ENCODE results near the gene CSNK1D.

The CSNK1D gene

DNA sequence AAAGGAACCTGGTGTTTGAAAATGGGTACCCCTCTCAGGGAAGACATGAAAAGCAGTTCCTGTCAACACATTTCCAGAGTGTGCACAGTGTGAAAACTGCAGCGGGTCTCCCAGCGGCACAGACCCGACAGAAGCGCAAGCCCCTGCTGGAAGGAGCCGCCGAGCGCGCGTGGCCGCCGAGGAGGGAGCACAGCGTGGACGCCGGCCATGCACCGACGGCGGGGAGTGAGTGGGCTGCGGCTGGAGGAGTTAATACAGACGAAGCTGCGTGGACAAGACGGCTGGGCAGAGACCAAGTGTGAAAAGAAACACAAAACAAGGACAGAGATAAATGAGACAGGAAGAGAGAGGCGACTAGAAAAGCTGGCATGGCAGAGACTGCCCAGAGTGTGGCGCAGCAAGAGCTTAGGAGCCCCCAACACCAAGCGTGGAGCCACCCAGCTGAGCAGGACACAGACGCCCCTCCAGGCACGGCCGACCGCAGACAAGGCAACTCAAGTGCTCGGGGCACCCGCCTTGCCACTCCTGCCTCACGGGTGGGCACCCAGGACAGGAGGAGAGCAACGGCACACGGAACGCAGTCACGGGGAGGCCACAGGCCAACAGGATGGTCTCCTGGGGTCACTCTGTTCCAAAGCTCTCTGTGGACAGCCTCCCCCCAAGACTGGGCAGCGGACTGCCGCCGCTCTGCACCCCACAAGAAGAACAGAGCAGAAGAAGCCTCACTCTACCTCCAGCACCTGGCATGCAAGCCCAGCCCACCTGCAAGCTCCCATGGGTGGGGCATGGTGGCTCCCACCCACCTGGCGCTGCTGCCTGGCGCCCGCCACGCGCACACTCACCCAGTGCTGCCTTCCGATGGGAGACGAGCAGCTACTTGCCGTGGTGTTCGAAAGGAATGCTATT lies 28.1 kb downstream of the CSNK1D start:
- TF ChIP-seq, protein P1, sequence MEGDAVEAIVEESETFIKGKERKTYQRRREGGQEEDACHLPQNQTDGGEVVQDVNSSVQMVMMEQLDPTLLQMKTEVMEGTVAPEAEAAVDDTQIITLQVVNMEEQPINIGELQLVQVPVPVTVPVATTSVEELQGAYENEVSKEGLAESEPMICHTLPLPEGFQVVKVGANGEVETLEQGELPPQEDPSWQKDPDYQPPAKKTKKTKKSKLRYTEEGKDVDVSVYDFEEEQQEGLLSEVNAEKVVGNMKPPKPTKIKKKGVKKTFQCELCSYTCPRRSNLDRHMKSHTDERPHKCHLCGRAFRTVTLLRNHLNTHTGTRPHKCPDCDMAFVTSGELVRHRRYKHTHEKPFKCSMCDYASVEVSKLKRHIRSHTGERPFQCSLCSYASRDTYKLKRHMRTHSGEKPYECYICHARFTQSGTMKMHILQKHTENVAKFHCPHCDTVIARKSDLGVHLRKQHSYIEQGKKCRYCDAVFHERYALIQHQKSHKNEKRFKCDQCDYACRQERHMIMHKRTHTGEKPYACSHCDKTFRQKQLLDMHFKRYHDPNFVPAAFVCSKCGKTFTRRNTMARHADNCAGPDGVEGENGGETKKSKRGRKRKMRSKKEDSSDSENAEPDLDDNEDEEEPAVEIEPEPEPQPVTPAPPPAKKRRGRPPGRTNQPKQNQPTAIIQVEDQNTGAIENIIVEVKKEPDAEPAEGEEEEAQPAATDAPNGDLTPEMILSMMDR (IDR thresholded peaks at IDR 0.05; ENCODE audit: low read depth, low read length), result no peak
- DNase-seq (ENCODE audit: low read depth, low spot score), result no peak
- in situ Hi-C loops (cut with HindIII; ENCODE audit: low sequenced_read_pairs), result no loop called here
- H3K4me3 ChIP-seq (ENCODE audit: low read depth, low read length), result no peak overlapping the region

DNA sequence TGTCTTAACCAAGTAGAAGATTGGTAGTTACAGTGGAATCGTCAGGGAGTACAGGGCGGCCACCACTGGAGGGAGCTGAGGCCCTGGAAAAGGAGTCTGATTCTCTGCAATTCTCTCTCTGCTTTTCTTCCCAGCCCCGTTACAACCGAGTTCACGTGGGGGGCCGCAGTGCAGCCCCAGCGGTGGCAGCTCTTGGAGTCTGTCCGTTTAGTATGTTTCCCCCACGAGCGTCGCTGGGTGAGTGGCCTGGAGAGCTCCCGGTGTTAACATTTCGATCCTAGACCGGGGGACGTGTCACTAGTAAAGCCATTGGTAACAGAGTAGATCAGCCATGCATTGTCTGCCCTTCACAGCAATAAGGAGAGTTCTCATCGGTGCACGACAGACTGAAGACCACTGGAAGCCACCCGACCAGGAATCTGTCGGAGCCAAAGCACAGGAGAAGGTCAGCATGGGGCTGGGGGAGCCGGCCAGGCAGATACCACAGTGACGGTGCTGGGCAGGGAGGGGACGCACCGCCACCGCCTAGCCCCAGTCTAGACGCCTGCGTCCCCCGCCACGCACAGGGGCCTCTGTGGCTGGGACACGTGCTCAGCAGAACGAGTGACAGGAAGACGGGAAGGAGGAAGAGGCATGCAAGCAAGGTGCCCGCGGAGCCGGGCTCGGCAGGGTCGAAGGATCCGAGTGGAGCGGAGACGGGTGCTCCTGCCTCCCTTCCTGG lies 28.9 kb downstream of the CSNK1D start:
- H3K4me3 ChIP-seq (ENCODE audit: low read depth, low read length), result no peak overlapping the region
- DNase-seq (ENCODE audit: low read depth, low spot score), result peak; percentile 54
- TF ChIP-seq, protein P1 (IDR thresholded peaks at IDR 0.05; ENCODE audit: low read depth, low read length), result peak; percentile 57
- in situ Hi-C loops (cut with HindIII; ENCODE audit: low sequenced_read_pairs), result no loop called here

DNA sequence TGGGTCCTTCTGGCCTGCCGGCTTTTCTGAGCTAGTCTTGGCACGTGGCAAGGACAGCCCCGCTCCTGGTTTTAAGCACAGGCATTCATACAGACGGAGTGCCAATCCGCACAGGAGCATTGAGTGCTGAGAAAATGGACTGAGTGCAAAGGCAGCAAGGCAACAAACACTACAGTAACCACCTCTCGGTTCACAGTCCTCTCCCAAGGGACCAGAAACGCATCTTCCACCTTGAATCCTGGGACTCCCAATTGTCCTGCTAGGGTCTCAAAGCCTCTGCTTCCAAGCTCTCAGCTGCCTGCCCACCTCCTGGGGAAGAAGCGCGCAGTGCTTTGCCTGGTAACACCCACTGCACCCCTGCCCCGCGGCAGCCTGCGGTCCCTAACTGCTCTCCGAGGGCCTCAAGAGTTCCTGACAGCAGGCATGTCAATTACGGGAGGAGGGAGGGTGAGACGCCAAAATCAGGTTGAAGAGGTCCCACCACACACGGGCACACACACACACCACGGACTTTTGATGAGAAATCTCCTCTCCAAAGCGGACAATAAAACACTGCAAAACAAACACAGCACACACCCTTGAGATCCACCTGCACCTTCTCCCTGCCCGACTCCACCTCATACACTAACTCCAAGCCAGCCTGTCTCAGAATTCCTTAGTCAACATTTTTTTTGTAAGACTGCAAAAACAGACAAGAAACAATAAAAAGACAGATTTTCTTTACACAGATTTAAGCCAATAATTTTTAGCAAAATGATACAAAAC lies 29.7 kb downstream of the CSNK1D start:
- TF ChIP-seq, protein P1 (IDR thresholded peaks at IDR 0.05; ENCODE audit: low read depth, low read length), result no peak
- in situ Hi-C loops (cut with HindIII; ENCODE audit: low sequenced_read_pairs), result no loop called here
- no peak overlapping the region for H3K4me3 ChIP-seq (ENCODE audit: low read depth, low read length)
- DNase-seq (ENCODE audit: low read depth, low spot score), result no peak

DNA sequence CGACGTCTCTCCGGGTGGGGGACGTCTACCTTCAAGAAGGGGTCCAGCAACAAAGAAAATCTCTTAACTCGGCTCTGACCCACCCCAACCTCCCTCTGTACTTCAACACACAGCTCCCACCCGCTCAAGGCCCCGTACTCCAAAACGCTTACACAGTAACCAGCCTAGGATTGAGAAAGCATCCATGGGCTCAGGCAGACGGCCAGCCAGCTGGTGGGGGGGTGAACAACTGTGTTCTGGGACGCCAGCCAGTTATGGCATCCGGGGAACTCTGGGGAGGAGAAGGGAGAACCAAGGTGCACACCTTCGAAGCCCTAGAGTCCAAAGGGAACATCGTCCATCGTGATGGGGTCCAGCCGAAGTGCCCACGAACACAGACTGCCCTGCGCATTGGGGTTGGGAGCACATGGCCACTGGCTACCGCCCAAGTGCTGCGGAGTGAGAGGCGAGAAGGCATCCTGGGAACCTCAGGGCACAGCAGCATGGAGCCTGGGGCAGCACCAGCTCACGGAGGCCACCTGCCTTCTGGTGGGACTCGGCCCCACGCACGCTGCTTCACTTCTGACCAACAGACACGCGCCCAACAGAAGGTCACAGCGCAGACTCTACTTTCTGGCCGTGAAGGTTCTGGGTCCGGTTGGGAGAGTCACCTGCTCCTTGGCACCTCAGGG lies 30.4 kb downstream of the CSNK1D start:
- peak; percentile 83 for DNase-seq (ENCODE audit: low read depth, low spot score)
- TF ChIP-seq, protein P1 (IDR thresholded peaks at IDR 0.05; ENCODE audit: low read depth, low read length), result no peak
- in situ Hi-C loops (cut with HindIII; ENCODE audit: low sequenced_read_pairs), result no loop called here
- H3K4me3 ChIP-seq (ENCODE audit: low read depth, low read length), result no peak overlapping the region

DNA sequence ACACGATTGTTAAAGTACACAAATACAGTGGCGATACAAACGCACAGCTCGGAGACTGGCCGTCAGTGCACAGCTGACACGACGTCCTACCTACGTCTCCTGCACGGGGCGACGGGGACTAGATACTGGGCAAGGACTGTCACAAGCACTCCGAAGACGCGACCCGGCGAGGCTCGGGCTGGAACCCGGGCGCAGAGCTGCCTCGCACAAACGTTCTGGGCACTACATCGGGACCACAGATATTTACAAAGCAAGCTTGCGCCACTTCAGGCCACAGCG lies 30.9 kb downstream of the CSNK1D start:
- DNase-seq (ENCODE audit: low read depth, low spot score), result no peak
- TF ChIP-seq, protein P1 (IDR thresholded peaks at IDR 0.05; ENCODE audit: low read depth, low read length), result no peak
- H3K4me3 ChIP-seq (ENCODE audit: low read depth, low read length), result no peak overlapping the region
- in situ Hi-C loops (cut with HindIII; ENCODE audit: low sequenced_read_pairs), result no loop called here

Measured in astrocyte of the spinal cord (primary cell).